Stimulated activated CD4-positive, alpha-beta T cell treated with anti-CD3 and anti-CD28 coated beads, Interleukin-2, amount 100 ng/mL, for 24 hours (primary cell): ENCODE results near the gene CHSY1.

Source experiments
- DNase-seq, 2 donors: peaks; one replicate each; pipeline ENCODE4 v3.0.0-alpha.2; 2020

CHSY1 gene

GRCh38 chr15:101168898-101169494, 82.9 kb downstream of the CHSY1 start:
- DNase-seq: no peak

- no peak for DNase-seq
Measured at GRCh38 chr15:101168463-101168824, 83.4 kb downstream of the CHSY1 start.

- DNase-seq: peak; percentile 62 to 71
Measured at GRCh38 chr15:101167753-101168462, 83.9 kb downstream of the CHSY1 start.

- DNase-seq: no peak
Measured at GRCh38 chr15:101167411-101167752, 84.5 kb downstream of the CHSY1 start.

- DNase-seq: no peak
Measured at GRCh38 chr15:101165905-101166471, 85.9 kb downstream of the CHSY1 start.

- no peak for DNase-seq
Measured at GRCh38 chr15:101162701-101163483, 89.0 kb downstream of the CHSY1 start.

- peak; percentile 43 to 44 for DNase-seq
Measured at GRCh38 chr15:101161656-101162055, 90.2 kb downstream of the CHSY1 start.

GRCh38 chr15:101159936-101160815, 91.7 kb downstream of the CHSY1 start:
- no peak for DNase-seq

- DNase-seq: peak; percentile 31 to 49
Measured at GRCh38 chr15:101159096-101159935, 92.5 kb downstream of the CHSY1 start.

GRCh38 chr15:101158166-101159095, 93.4 kb downstream of the CHSY1 start:
- no peak for DNase-seq

- DNase-seq: no peak
Measured at GRCh38 chr15:101157721-101158120, 94.1 kb downstream of the CHSY1 start.

- no peak for DNase-seq
Measured at GRCh38 chr15:101156509-101157159, 95.2 kb downstream of the CHSY1 start.

GRCh38 chr15:101156061-101156460, 95.8 kb downstream of the CHSY1 start:
- no peak for DNase-seq

GRCh38 chr15:101153801-101154656, 97.8 kb downstream of the CHSY1 start:
- no peak for DNase-seq

GRCh38 chr15:101152914-101153313, 98.9 kb downstream of the CHSY1 start:
- peak in 1 of 2 donors; percentile 24 for DNase-seq

GRCh38 chr15:101151288-101151687, 100.6 kb downstream of the CHSY1 start:
- DNase-seq: no peak

- no peak for DNase-seq
Measured at GRCh38 chr15:101150723-101151040, 101.2 kb downstream of the CHSY1 start.

GRCh38 chr15:101149864-101150722, 101.8 kb downstream of the CHSY1 start:
- no peak for DNase-seq
